DND-41 (cell line): ENCODE data around the gene UBE3B.

ENCODE experiments used
- CTCF ChIP-seq: IDR thresholded peaks from 2 replicates; pipeline ENCODE4 v1.5.1; 2012; ENCODE audit warnings: borderline replicate concordance, low read length, moderate library complexity, mild to moderate bottlenecking; ENCODE audit not compliant: poor library complexity, severe bottlenecking; ENCODE audit errors: extremely low read depth
- EZH2 ChIP-seq: IDR thresholded peaks from 3 replicates; pipeline ENCODE4 v1.6.1; 2012; ENCODE audit warnings: borderline replicate concordance, low read depth, mild to moderate bottlenecking, moderate library complexity, low read length, inconsistent platforms; ENCODE audit not compliant: severe bottlenecking

- TF ChIP-seq CTCF (no peak), EZH2 (no peak)
Measured at GRCh38 chr12:109434582-109434981, 42.9 kb upstream of the UBE3B start.
